Large intestine (tissue), 3 donors: Measurements from ENCODE around the gene HELB. TPM values are rescaled to one million over a fixed set of nuclear protein-coding genes. Genes with fewer than 3 reads are reported as not detected.

Experiments
- DNase-seq, 2 donors: peaks; one replicate each; pipeline versions ENCODE4 v3.0.0 to v3.0.0-alpha.2; 2013
- H3K27ac ChIP-seq: one replicate; pipeline ENCODE4 v1.5.1; 2013; ENCODE audit warnings: low read length
- H3K27me3 ChIP-seq: 2 replicates; pipeline ENCODE4 v1.6.1; 2013; ENCODE audit warnings: low read length; ENCODE audit not compliant: control insufficient read depth, insufficient read depth
- H3K36me3 ChIP-seq: 2 replicates; pipeline ENCODE4 v1.6.1; 2013; ENCODE audit warnings: low read length; ENCODE audit not compliant: control insufficient read depth, insufficient read depth
- H3K4me1 ChIP-seq: one replicate; pipeline ENCODE4 v1.6.1; 2013; ENCODE audit warnings: low read length; ENCODE audit not compliant: control insufficient read depth, insufficient read depth
- H3K4me3 ChIP-seq: one replicate; pipeline ENCODE4 v1.5.1; 2013; ENCODE audit warnings: low read length
- H3K9me3 ChIP-seq: one replicate; pipeline ENCODE4 v1.6.1; 2013; ENCODE audit warnings: mild to moderate bottlenecking, low read depth, low read length, moderate library complexity; ENCODE audit not compliant: control insufficient read depth
- WGBS: methylation state at CpG from one replicate; pipeline ENCODE4 v1.1.5; 2013; ENCODE audit warnings: low lambda C conversion rate; ENCODE audit not compliant: insufficient coverage; 5-methylcytosine and 5-hydroxymethylcytosine counted together
- polyA plus RNA-seq: library from polyadenylated mRNA; unstranded; fragments of 120-200 nt; gene quantifications from one replicate; pipeline ENCODE4 v1.2.1, GENCODE V29; 2013

HELB gene
- polyA plus RNA-seq, 1 donor, result 3.5 TPM

DNA sequence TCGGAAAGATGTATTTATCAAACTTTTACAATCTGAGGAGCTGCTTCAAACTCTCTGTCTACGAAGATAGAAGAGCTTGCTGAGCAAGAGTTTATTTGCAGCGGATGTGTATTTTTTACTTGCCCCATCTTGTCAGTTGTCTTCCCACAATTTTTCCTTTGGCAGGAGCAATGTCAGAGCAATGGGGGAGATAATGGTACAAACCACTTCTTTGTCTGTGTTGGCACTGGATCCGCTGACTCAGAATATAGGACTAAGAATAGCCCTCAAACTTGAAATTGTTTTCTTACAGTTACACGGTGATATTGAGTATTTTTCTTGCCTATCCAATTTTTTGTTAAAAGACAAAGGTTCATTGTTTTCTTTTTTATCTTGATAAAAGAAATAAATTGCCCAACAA lies 27.6 kb downstream of the HELB start:
- no peak for DNase-seq
- no peaks in the 10 kb centered on the region for H3K9me3 ChIP-seq
- H3K27me3 ChIP-seq, result no peaks in the 10 kb centered on the region
- peaks cover 9% of the 10 kb centered on the region for H3K36me3 ChIP-seq
- H3K27ac ChIP-seq, result no peak overlapping the region
- WGBS, result 86% methylated on average over 5 of the region's 5 CpGs
- no peak overlapping the region for H3K4me3 ChIP-seq
- H3K4me1 ChIP-seq, result no peaks in the 10 kb centered on the region

DNA sequence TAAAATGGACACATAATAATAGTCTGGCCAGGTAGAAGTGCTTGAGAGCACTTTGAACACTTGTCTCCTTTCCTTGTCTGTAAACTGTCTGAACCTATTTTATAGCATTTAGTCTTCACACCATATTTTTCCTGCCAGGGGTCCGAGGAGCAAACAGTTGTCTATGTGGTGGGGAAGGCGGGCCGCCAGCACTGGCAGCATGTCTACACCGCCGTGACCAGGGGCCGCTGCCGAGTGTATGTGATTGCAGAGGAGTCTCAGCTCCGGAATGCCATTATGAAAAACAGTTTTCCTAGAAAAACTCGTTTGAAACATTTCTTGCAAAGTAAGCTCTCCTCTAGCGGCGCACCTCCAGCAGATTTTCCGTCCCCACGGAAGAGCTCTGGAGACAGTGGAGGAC lies 28.7 kb downstream of the HELB start:
- Histone ChIP-seq H3K27me3 (no peaks in the 10 kb centered on the region), H3K36me3 (peaks cover 6% of the 10 kb centered on the region), H3K4me1 (no peaks in the 10 kb centered on the region), H3K4me3 (no peak overlapping the region), H3K9me3 (no peaks in the 10 kb centered on the region), H3K27ac (no peak overlapping the region)
- no peak for DNase-seq
- no CpG with 5 or more reads among the region's 13 CpGs for WGBS

DNA sequence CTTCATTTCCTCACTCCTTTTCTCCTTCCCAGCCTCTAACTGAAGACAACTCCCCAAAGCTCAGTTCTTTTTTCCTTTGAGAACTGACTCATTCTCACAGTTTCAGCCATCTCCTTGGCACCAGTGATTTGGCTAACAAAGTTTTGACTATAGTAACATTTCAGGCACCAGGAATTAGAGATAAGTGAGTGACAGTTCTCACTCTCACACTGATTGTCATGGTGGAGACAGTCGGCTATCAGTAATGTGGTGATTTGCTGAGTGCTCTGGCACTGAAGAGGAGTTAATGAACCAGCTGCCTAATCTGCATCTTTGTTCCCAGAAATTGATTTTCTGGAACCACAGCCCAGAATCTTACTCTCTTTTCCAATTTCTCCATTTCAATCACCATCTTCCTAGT lies 29.5 kb downstream of the HELB start:
- no peak for DNase-seq
- Histone ChIP-seq H3K36me3 (peaks cover 6% of the 10 kb centered on the region), H3K4me3 (no peak overlapping the region), H3K9me3 (no peaks in the 10 kb centered on the region), H3K4me1 (no peaks in the 10 kb centered on the region), H3K27ac (no peak overlapping the region), H3K27me3 (no peaks in the 10 kb centered on the region)
- no CpG with 5 or more reads among the region's 1 CpG for WGBS

DNA sequence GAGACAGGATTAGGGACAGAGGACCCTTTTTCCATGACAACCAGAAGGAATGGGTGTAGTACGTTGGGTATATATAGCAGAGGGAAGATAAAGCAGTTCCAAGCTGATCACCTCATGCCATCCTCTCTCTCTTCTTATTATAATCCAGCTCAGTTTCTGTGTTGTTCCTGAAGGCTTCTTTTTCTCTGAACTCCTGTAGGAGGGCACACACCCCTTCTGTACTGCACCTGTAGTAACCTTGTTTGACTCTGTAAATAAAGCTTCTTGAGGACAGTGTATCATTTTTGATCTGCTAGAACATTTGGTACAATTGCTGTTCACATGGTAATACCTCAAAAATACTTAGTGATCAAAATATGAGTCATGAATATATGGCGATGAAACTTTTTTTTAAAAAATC lies 33.5 kb downstream of the HELB start:
- DNase-seq, result no peak
- Histone ChIP-seq H3K4me3 (no peak overlapping the region), H3K4me1 (no peaks in the 10 kb centered on the region), H3K9me3 (no peaks in the 10 kb centered on the region), H3K27me3 (no peaks in the 10 kb centered on the region), H3K36me3 (peaks cover 11% of the 10 kb centered on the region), H3K27ac (no peak overlapping the region)
- WGBS, result no CpG with 5 or more reads among the region's 2 CpGs

DNA sequence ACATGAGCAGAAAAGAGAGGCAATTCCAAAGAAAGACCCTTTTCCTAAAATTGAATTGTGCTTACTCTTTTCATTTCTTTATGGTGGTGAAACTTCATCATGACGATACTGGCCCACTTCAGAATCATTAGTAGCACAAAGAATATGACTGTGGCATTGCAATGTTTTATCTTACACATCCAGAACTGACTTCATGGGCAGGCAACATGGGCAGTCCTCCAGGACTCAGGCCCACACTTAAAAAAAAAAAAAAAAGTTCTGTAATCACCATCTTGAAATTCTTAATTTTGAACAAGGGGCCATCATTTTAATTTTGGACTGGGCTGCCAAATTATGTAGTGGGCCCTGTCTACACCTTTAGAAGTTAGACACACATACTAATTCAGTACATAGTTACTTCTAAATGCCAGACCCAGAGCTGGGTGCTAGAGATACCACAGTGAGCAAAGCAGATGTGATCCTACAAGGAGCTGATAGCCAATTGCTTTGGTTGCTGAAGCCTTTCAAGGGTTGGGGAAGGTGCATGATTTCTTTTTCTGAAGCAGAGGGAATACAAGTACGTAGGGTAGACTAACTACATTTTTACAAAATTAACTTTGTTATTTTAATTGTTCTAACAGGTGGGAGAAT lies 35.2 kb downstream of the HELB start:
- H3K36me3 ChIP-seq, result peaks cover 13% of the 10 kb centered on the region
- no peak for DNase-seq

DNA sequence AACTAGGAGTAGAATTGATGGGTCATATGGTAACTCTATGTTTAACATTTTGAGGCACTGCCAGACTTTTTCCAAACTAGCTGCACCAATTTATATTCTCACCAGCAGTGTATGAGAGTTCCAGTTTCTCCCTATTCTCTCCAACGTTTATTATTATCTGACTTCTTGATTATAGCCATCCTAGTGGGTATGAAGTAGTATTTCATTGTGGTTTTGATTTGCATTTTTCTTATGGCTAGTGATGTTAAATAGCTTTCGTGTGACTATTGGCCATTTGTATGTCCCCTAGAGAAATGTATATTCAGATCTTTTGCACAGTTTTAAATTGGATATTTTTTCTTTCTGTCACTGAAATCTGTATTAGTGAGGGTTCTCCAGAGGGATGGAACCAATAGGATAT lies 37.8 kb downstream of the HELB start:
- H3K36me3 ChIP-seq, result peaks cover 13% of the 10 kb centered on the region

More for the DNA sequence above, 35.2 kb downstream of the HELB start:
- WGBS, result no CpG with 5 or more reads among the region's 2 CpGs
- peaks cover 3% of the 10 kb centered on the region for H3K9me3 ChIP-seq
- H3K27me3 ChIP-seq, result no peaks in the 10 kb centered on the region
- H3K4me3 ChIP-seq, result no peak overlapping the region
- no peak overlapping the region for H3K27ac ChIP-seq
- H3K4me1 ChIP-seq, result no peaks in the 10 kb centered on the region

DNA sequence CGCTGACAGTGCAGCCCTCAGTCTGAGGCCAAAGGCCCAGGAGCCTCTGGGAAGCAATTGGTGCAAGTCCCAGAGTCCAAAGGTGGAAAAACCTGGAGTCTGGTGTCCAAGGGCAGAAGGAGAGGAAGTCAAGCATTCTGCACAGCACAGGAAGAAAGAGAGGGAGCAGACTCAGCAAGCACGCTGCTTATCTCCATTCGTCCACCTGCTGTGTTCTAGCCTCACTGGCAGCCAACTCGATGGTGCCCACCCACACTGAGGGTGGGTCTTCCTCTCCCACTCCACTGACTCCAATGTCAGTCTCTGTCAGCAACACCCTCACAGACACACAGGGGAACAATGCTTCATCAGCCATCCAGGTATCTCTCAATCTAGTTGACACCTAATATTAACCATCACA lies 38.8 kb downstream of the HELB start:
- no CpG with 5 or more reads among the region's 4 CpGs for WGBS
- H3K4me3 ChIP-seq, result no peak overlapping the region
- no peaks in the 10 kb centered on the region for H3K27me3 ChIP-seq
- H3K27ac ChIP-seq, result no peak overlapping the region
- peaks cover 3% of the 10 kb centered on the region for H3K9me3 ChIP-seq
- H3K4me1 ChIP-seq, result no peaks in the 10 kb centered on the region
- peak in 1 of 2 donors; percentile 26 for DNase-seq
- H3K36me3 ChIP-seq, result peaks cover 13% of the 10 kb centered on the region

More for the DNA sequence above, 37.8 kb downstream of the HELB start:
- Histone ChIP-seq H3K27ac (no peak overlapping the region), H3K9me3 (peaks cover 3% of the 10 kb centered on the region), H3K4me3 (no peak overlapping the region), H3K4me1 (no peaks in the 10 kb centered on the region), H3K27me3 (no peaks in the 10 kb centered on the region)
- DNase-seq, result no peak
- no CpG with 5 or more reads among the region's 2 CpGs for WGBS

DNA sequence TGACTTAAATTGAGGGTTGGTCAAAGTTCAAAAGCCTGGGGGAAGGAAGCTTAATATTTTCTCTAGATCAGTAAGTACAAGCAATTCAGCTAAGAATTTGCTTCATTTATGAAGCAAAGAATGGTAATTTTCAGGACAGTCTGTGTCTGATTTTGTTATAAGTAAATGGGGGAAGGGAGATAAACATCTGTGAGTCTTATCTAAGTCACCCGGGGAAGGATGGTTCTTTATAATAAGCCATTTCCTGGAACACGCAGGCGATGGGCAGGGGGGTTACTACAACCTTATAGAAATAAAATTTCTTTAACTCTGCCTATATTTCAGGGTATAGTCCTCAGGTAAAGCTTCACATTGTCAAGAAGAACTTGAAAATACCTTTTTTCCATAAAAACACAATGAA lies 42.9 kb downstream of the HELB start:
- Histone ChIP-seq H3K36me3 (peaks cover 7% of the 10 kb centered on the region), H3K9me3 (peaks cover 3% of the 10 kb centered on the region), H3K27ac (no peak overlapping the region), H3K4me1 (no peaks in the 10 kb centered on the region), H3K4me3 (no peak overlapping the region), H3K27me3 (no peaks in the 10 kb centered on the region)
- WGBS, result no CpG with 5 or more reads among the region's 3 CpGs
- no peak for DNase-seq

DNA sequence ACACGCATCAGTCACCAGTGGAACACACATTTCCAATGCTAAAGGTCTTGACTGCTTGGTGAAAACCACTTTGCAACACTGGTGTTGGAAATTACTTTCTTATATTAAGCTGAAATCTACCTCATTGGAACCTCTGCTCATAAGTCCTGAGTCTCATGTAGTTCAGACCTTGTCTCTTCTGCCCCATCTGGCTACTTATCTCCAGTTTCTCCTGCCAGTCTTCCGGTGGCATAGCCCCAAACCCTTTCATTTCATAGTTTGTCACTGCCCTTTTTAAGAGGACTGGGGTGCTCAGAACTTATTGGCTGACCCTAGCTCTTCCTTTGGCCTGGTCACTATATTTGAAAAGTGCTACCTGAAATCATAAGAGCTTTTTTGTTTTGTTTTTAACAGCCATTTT lies 43.7 kb downstream of the HELB start:
- Histone ChIP-seq H3K9me3 (peaks cover 2% of the 10 kb centered on the region), H3K4me1 (no peaks in the 10 kb centered on the region), H3K27me3 (no peaks in the 10 kb centered on the region), H3K4me3 (no peak overlapping the region), H3K27ac (no peak overlapping the region), H3K36me3 (peaks cover 6% of the 10 kb centered on the region)
- no peak for DNase-seq
- 100% methylated on average over 1 of the region's 2 CpGs for WGBS

DNA sequence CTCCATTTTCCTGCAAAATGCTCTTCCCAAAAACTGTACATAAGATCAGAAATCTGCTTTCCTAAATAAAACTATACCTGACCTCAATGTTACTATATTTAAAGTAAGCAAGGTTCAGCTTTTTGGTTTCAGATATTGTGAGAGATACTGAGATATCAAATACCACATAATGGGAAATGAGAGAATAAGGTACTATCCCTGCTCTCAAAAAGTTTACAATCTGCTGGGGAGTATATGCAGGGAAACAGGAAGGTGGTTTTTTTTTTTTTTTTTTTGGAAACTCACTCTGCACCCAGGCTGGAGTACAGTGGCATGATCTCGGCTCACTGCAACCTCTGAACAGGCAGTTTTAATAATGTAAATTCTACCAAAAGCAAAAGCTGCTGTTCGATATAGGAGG lies 49.0 kb downstream of the HELB start:
- 100% methylated on average over 1 of the region's 2 CpGs for WGBS
- Histone ChIP-seq H3K9me3 (no peaks in the 10 kb centered on the region), H3K4me3 (no peak overlapping the region)

DNA sequence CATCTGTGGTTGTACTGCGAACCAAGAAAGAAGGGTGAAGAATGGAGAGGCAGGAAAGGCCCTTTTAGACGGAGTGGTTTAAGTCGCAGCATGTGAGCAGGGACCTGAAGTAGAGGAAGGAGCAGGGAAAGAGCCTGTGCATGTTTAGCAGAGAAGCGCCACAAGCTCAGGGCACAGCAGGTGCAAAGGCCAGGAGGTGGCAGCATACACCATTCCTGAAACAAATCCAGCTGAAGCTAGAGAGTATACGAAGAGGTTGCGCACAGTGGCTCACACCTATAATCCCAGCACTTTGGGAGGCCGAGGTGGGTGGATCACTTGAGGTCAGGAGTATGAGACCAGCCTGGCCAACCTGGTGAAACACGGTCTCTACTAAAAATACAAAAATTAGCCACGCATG lies 49.9 kb downstream of the HELB start:
- Histone ChIP-seq H3K9me3 (no peaks in the 10 kb centered on the region), H3K4me1 (no peaks in the 10 kb centered on the region), H3K27ac (no peak overlapping the region), H3K4me3 (no peak overlapping the region), H3K27me3 (no peaks in the 10 kb centered on the region), H3K36me3 (no peaks in the 10 kb centered on the region)
- peak; percentile 26 to 33 for DNase-seq
- WGBS, result no CpG with 5 or more reads among the region's 9 CpGs

More for the DNA sequence above, 49.0 kb downstream of the HELB start:
- Histone ChIP-seq H3K27ac (no peak overlapping the region), H3K4me1 (no peaks in the 10 kb centered on the region), H3K36me3 (no peaks in the 10 kb centered on the region), H3K27me3 (no peaks in the 10 kb centered on the region)
- DNase-seq, result no peak
